H1 (cell line): ENCODE data around the gene GSG1L. TPM values are rescaled to one million over a fixed set of nuclear protein-coding genes. Genes with fewer than 3 reads are reported as not detected.

Experiments used
- CTCF ChIA-PET: fragments of 300-600 bp; sonication (Branson Sonifier 250); formaldehyde crosslinking; loops from one replicate; lab custom pipeline; 2021; ENCODE audit not compliant: partially characterized antibody; lab: Charles Lee
- POLR2A ChIA-PET: fragments of 300-600 bp; sonication (Branson Sonifier 250); formaldehyde crosslinking; loops from one replicate; lab custom pipeline; 2021; ENCODE audit warnings: inconsistent platforms; ENCODE audit not compliant: partially characterized antibody; lab: Charles Lee
- DNase-seq, 2 experiments: peaks; one replicate each; pipeline versions ENCODE4 v3.0.0 to v3.0.0-alpha.2; 2010 to 2022; ENCODE audit warnings: low spot score in 2 of 2, low read depth in 1 of 2, mixed read lengths in 1 of 2
- FAIRE-seq: peaks from 2 replicates; lab custom pipeline; 2011; peaks lifted over from hg19 to GRCh38; lab: Jason Lieb, UNC
- H2AFZ ChIP-seq: 2 replicates; pipeline ENCODE4 v1.8.1; 2012; ENCODE audit warnings: low read length, inconsistent platforms
- H2AK5ac ChIP-seq: 2 replicates; pipeline ENCODE4 v1.6.1; 2013; ENCODE audit warnings: low read depth, low read length
- H2BK120ac ChIP-seq: replicated peaks from 2 replicates; pipeline ENCODE3; 2013; ENCODE audit warnings: low read depth, low read length, inconsistent platforms
- H2BK12ac ChIP-seq: 2 replicates; pipeline ENCODE4 v1.6.1; 2013; ENCODE audit warnings: low read depth, low read length
- H2BK15ac ChIP-seq: 2 replicates; pipeline ENCODE4 v1.6.1; 2013; ENCODE audit warnings: low read length
- H2BK20ac ChIP-seq: 2 replicates; pipeline ENCODE4 v1.6.1; 2013; ENCODE audit warnings: low read length
- H2BK5ac ChIP-seq: 2 replicates; pipeline ENCODE4 v1.6.1; 2013; ENCODE audit warnings: low read depth, low read length
- H3K14ac ChIP-seq: 2 replicates; pipeline ENCODE4 v1.6.1; 2013; ENCODE audit warnings: inconsistent platforms; ENCODE audit not compliant: insufficient read length
- H3K18ac ChIP-seq: 2 replicates; pipeline ENCODE4 v1.6.1; 2013; ENCODE audit warnings: low read length; ENCODE audit errors: extremely low read depth
- H3K23ac ChIP-seq: 2 replicates; pipeline ENCODE4 v1.6.1; 2013; ENCODE audit warnings: inconsistent platforms; ENCODE audit not compliant: insufficient read length
- H3K23me2 ChIP-seq: 2 replicates; pipeline ENCODE4 v1.6.1; 2013; ENCODE audit warnings: low read depth, low read length
- H3K27ac ChIP-seq: 2 replicates; pipeline ENCODE4 v1.6.1; 2011; ENCODE audit warnings: low read depth, low read length, inconsistent platforms
- H3K27me3 ChIP-seq, 4 experiments: replicated peaks in 1 of 4; 1 replicate in 1 of 4; 2 replicates in 3 of 4; pipeline versions ENCODE4 v1.6.1 to v1.8.1; 2011 to 2013; ENCODE audit warnings: low read length in 3 of 4, mild to moderate bottlenecking in 3 of 4, inconsistent platforms in 2 of 4, mixed read lengths in 2 of 4, moderate library complexity in 1 of 4; ENCODE audit not compliant: control insufficient read depth in 3 of 4, insufficient read depth in 3 of 4; ENCODE audit errors: extremely low read depth in 1 of 4
- H3K36me3 ChIP-seq, 4 experiments: 2 replicates each; pipeline versions ENCODE4 v1.6.1 to v1.8.1; 2011 to 2013; ENCODE audit warnings: mild to moderate bottlenecking in 4 of 4, low read length in 3 of 4, moderate library complexity in 2 of 4, control low read depth in 1 of 4, inconsistent platforms in 1 of 4; ENCODE audit not compliant: insufficient read depth in 4 of 4, control insufficient read depth in 2 of 4
- H3K4ac ChIP-seq: replicated peaks from 2 replicates; pipeline ENCODE3; 2013; ENCODE audit warnings: low read length, low read depth, mixed read lengths, inconsistent platforms; ENCODE audit not compliant: insufficient read length
- H3K4me1 ChIP-seq, 4 experiments: replicated peaks in 1 of 4; 1 replicate in 1 of 4; 2 replicates in 3 of 4; pipeline versions ENCODE4 v1.6.1 to v1.8.1; 2011 to 2013; ENCODE audit warnings: low read length in 3 of 4, inconsistent platforms in 2 of 4, mixed read lengths in 1 of 4; ENCODE audit not compliant: insufficient read depth in 4 of 4, control insufficient read depth in 3 of 4
- H3K4me2 ChIP-seq, 2 experiments: 2 replicates each; pipeline versions ENCODE4 v1.6.1 to v1.8.1; 2011 to 2013; ENCODE audit warnings: low read depth in 2 of 2, low read length in 2 of 2, control low read depth in 1 of 2, inconsistent platforms in 1 of 2, mild to moderate bottlenecking in 1 of 2; ENCODE audit not compliant: insufficient read depth in 1 of 2
- H3K4me3 ChIP-seq, 4 experiments: fragments of 200-600, 300-600 bp in 1 of 4; sonication (generic), shearing (Covaris generic), sonication (Bioruptor Twin) in 1 of 4; 2 replicates each; pipeline versions ENCODE4 v1.5.1 to v1.8.1; 2011 to 2016; ENCODE audit warnings: low read length in 4 of 4, low read depth in 3 of 4, control low read depth in 2 of 4, inconsistent platforms in 2 of 4, mild to moderate bottlenecking in 2 of 4, mixed read lengths in 1 of 4, moderate library complexity in 1 of 4; ENCODE audit not compliant: insufficient read depth in 2 of 4; ENCODE audit errors: extremely low read depth in 1 of 4
- H3K56ac ChIP-seq: replicated peaks from 2 replicates; pipeline ENCODE3; 2013; ENCODE audit warnings: low read depth, mild to moderate bottlenecking, mixed read lengths, low read length, inconsistent platforms; ENCODE audit not compliant: insufficient read length
- H3K79me1 ChIP-seq: 2 replicates; pipeline ENCODE4 v1.6.1; 2013; ENCODE audit warnings: low read depth, low read length, control low read depth
- H3K79me2 ChIP-seq, 2 experiments: 2 replicates each; pipeline versions ENCODE4 v1.6.1 to v1.8.1; 2012 to 2013; ENCODE audit warnings: low read length in 2 of 2, mild to moderate bottlenecking in 2 of 2, inconsistent platforms in 1 of 2; ENCODE audit not compliant: insufficient read depth in 2 of 2, control insufficient read depth in 1 of 2
- H3K9ac ChIP-seq, 4 experiments: replicated peaks in 1 of 4; 1 replicate in 1 of 4; 2 replicates in 3 of 4; pipeline versions ENCODE4 v1.6.1 to v1.8.1; 2011 to 2013; ENCODE audit warnings: low read depth in 3 of 4, low read length in 3 of 4, control low read depth in 2 of 4, mild to moderate bottlenecking in 2 of 4, moderate library complexity in 2 of 4, inconsistent platforms in 1 of 4; ENCODE audit errors: extremely low read depth in 1 of 4
- H3K9me3 ChIP-seq, 2 experiments: 2 replicates each; pipeline versions ENCODE4 v1.6.1 to v1.8.1; 2012 to 2013; ENCODE audit warnings: mild to moderate bottlenecking in 2 of 2, moderate library complexity in 2 of 2, control low read depth in 1 of 2, inconsistent platforms in 1 of 2, low read depth in 1 of 2, low read length in 1 of 2, mixed read lengths in 1 of 2; ENCODE audit not compliant: insufficient read depth in 2 of 2
- H4K20me1 ChIP-seq, 2 experiments: replicated peaks in 1 of 2; 2 replicates each; pipeline versions ENCODE3 to v1.8.1; 2011 to 2013; ENCODE audit warnings: inconsistent platforms in 2 of 2, low read length in 2 of 2, mild to moderate bottlenecking in 1 of 2; ENCODE audit not compliant: insufficient read depth in 2 of 2, control insufficient read depth in 1 of 2
- H4K5ac ChIP-seq: 2 replicates; pipeline ENCODE4 v1.6.1; 2013; ENCODE audit warnings: low read length, low read depth, mixed read lengths, inconsistent platforms; ENCODE audit not compliant: insufficient read length
- H4K8ac ChIP-seq: 2 replicates; pipeline ENCODE4 v1.8.0; 2013; ENCODE audit warnings: mild to moderate bottlenecking, moderate library complexity, low read length, inconsistent platforms; ENCODE audit not compliant: insufficient read depth; ENCODE audit errors: extremely low read depth
- H4K91ac ChIP-seq: replicated peaks from 2 replicates; pipeline ENCODE3; 2013; ENCODE audit warnings: low read length, mixed read lengths, inconsistent platforms; ENCODE audit not compliant: insufficient read length
- FOSL1 ChIP-seq: IDR thresholded peaks from 2 replicates; pipeline ENCODE4 v1.6.1; 2011; ENCODE audit warnings: mild to moderate bottlenecking, low read depth, low read length, moderate library complexity; ENCODE audit not compliant: insufficient read depth
- JUND ChIP-seq: IDR thresholded peaks from 2 replicates; pipeline ENCODE4 v1.6.1; 2011; ENCODE audit warnings: mild to moderate bottlenecking, improper control_type of control experiment, low read length
- KDM4A ChIP-seq: IDR thresholded peaks from one replicate; pipeline ENCODE4 v1.7.1; 2012; ENCODE audit warnings: low read depth, mild to moderate bottlenecking, moderate library complexity, low read length, inconsistent platforms; ENCODE audit not compliant: severe bottlenecking
- SRF ChIP-seq: IDR thresholded peaks from 2 replicates; pipeline ENCODE4 v1.6.1; 2011; ENCODE audit warnings: mild to moderate bottlenecking, low read depth, low read length, moderate library complexity
- TBP ChIP-seq: IDR thresholded peaks from 2 replicates; pipeline ENCODE4 v1.6.1; 2011; ENCODE audit warnings: low read depth, low read length, improper control_type of control experiment
- TCF12 ChIP-seq: IDR thresholded peaks from 2 replicates; pipeline ENCODE4 v1.6.1; 2011; ENCODE audit warnings: low read depth, mild to moderate bottlenecking, low read length
- YY1 ChIP-seq: IDR thresholded peaks from 2 replicates; pipeline ENCODE4 v1.6.1; 2011; ENCODE audit warnings: low read depth, mild to moderate bottlenecking, low read length
- WGBS, 2 experiments: shearing (Covaris generic) in 1 of 2; methylation state at CpG; one replicate each; pipeline versions ENCODE4 v1.1.6 to v1.1.7; 2013 to 2015; ENCODE audit warnings: low lambda C conversion rate in 2 of 2, mixed read lengths in 2 of 2, inconsistent platforms in 1 of 2, low coverage in 1 of 2, missing lambda C conversion rate in 1 of 2; ENCODE audit not compliant: insufficient replicate concordance in 2 of 2, insufficient coverage in 1 of 2, insufficient read length in 1 of 2; ENCODE audit errors: extremely low coverage in 1 of 2, missing lambda C conversion rate in 1 of 2; 5-methylcytosine and 5-hydroxymethylcytosine counted together
- polyA plus RNA-seq, 7 experiments: library from polyadenylated mRNA; depleted of rRNA in 3 of 7; stranded (reverse) in 5 of 7; unstranded in 2 of 7; fragments of >200 nt in 5 of 7; fragments of 200-250 nt in 2 of 7; gene quantifications; 1 replicate in 5 of 7; 2 replicates in 1 of 7; 4 replicates in 1 of 7; pipeline versions ENCODE4 v1.2.1 to v1.2.3, GENCODE V29; 2011 to 2013; ENCODE audit warnings: missing spikeins in 2 of 7, mixed read lengths in 2 of 7
- total RNA-seq: library from RNA; stranded (reverse); fragmentation: NEBNext Ultra II Directional; extraction: Animal tissue kit (Norgen Biotek cat#: 25700); gene quantifications from 2 replicates; pipeline ENCODE4 v1.2.1, GENCODE V29; 2021
- TF ChIP-seq, protein P1 (sequence below): IDR thresholded peaks from 2 replicates; pipeline ENCODE4 v1.6.1; 2012; ENCODE audit warnings: inconsistent platforms

Gene GSG1L
- total and polyA plus RNA-seq, 2 of the 8 experiments (the other 6 are each of a cell fraction or from before 2014, with no cell fraction given) = 0.71 to 1.1 TPM

DNA sequence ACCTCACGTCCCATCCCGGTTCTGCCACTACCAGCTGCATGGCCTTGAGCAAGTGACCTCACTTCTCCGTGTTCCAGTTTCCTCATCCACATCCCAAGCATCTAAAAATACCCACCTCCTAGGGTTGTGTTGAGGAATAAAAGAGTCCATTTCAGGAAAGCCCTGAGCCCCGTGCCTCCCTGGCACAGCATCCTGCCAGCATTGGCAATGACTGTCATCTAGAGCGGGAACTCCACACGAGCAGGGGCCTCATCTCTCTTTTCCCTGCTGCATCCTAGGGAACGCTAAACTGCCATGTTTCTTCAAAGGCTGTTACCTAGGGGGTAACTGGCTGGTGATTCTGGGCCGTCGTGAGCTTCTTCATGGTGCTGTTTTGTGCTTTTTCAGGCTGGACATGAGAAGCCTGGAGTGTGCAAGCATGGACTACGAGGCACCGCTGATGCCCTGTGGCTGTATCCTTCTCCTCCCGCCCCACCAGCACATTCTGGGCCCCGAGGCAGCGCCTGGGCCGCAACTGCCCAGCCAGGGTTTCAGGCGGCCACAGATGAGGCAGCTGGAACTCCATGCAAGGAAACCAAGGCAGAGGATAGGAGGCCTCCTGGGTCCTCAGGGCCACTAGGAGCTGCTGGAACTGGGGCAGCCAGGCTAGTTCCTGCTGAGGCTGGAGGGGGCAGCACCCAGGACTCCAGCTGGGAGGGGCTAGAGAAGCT lies 292.2 kb downstream of the GSG1L start:
- no peaks in the 10 kb centered on the region for H3K79me1 ChIP-seq
- 0 out of 7 replicates have a peak, but pooled peaks cover 0 to 2% (median 0%) of the 10 kb centered on the region in 4 experiments for H3K4me1 ChIP-seq
- WGBS, 2 experiments = 93% methylated on average over 16 of the region's 16 CpGs; no CpG with 5 or more reads in 1 of the 2 experiments
- H3K56ac ChIP-seq = no peak overlapping the region
- H3K18ac ChIP-seq = no peak overlapping the region
- H2BK15ac ChIP-seq = no peak overlapping the region
- no peak overlapping the region for H3K14ac ChIP-seq
- CTCF ChIA-PET = interaction anchor here (0.9 to 3.7 kb wide), 9 partner anchors 8 to 131 kb away, joined by 3 to 19 read pairs (median 5); no protein-coding TSS in a partner anchor
- H4K91ac ChIP-seq = no peak overlapping the region
- no peak overlapping the region for H2BK12ac ChIP-seq
- no peak overlapping the region for H3K4me2 ChIP-seq
- no peak overlapping the region for H2BK20ac ChIP-seq
- no peaks in the 10 kb centered on the region for H3K23me2 ChIP-seq
- no peaks in the 10 kb centered on the region for H3K79me2 ChIP-seq
- H3K4ac ChIP-seq = no peak overlapping the region
- no peak overlapping the region for H3K9ac ChIP-seq
- no peaks in the 10 kb centered on the region for H4K20me1 ChIP-seq
- H3K9me3 ChIP-seq = no peaks in the 10 kb centered on the region
- H2BK5ac ChIP-seq = no peak overlapping the region
- H2AFZ ChIP-seq = no peak overlapping the region
- no peak overlapping the region for H2AK5ac ChIP-seq
- no peaks in the 10 kb centered on the region for H3K27me3 ChIP-seq
- POLR2A ChIA-PET = no interaction called here
- H3K4me3 ChIP-seq = no peak overlapping the region
- no peak overlapping the region for H4K5ac ChIP-seq
- DNase-seq = no peak
- no peak overlapping the region for H3K27ac ChIP-seq
- TF ChIP-seq TBP (no peak), FOSL1 (no peak), SRF (no peak), KDM4A (no peak), TCF12 (no peak), YY1 (no peak), JUND (no peak)
- TF ChIP-seq, protein P1, sequence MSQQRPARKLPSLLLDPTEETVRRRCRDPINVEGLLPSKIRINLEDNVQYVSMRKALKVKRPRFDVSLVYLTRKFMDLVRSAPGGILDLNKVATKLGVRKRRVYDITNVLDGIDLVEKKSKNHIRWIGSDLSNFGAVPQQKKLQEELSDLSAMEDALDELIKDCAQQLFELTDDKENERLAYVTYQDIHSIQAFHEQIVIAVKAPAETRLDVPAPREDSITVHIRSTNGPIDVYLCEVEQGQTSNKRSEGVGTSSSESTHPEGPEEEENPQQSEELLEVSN = no peak
- TF ChIP-seq, all 59 proteins: peak for 0
- FAIRE-seq = no peak
- Histone ChIP-seq H2BK120ac (no peak overlapping the region), H4K8ac (no peak overlapping the region; the same call in 1 of the 2 replicates), H3K23ac (no peak overlapping the region), H3K36me3 (no peaks in the 10 kb centered on the region; a peak in 1 of 8 replicates)
